GM12892 (cell line): Measurements from ENCODE around the gene PLAAT4. TPM values are rescaled to one million over a fixed set of nuclear protein-coding genes. Genes with fewer than 3 reads are reported as not detected.

ENCODE experiments used
- DNase-seq: peaks from one replicate; pipeline ENCODE4 v3.0.0; 2011; ENCODE audit not compliant: insufficient read length
- FAIRE-seq: peaks from 2 replicates; lab custom pipeline; 2011; peaks lifted over from hg19 to GRCh38; lab: Jason Lieb, UNC
- POLR2A ChIP-seq: IDR thresholded peaks from 2 replicates; pipeline ENCODE4 v1.6.1; 2011; ENCODE audit warnings: low read depth, low read length, control low read depth
- POLR2AphosphoS5 ChIP-seq: IDR thresholded peaks from 2 replicates; pipeline ENCODE4 v1.6.1; 2011; ENCODE audit warnings: low read depth, low read length, control low read depth
- TAF1 ChIP-seq: IDR thresholded peaks from 2 replicates; pipeline ENCODE4 v1.6.1; 2011; ENCODE audit warnings: low read depth, mild to moderate bottlenecking, control low read depth, low read length, borderline replicate concordance
- polyA plus RNA-seq: library from polyadenylated mRNA; unstranded; fragments of >200 nt; gene quantifications from one replicate; pipeline ENCODE4 v1.2.1, GENCODE V29; 2012; ENCODE audit warnings: missing spikeins, inconsistent platforms; ENCODE audit not compliant: missing spikeins

The PLAAT4 gene
- polyA plus RNA-seq: 28.0 TPM

GRCh38 chr11:63536669-63537292 is at the start of gene PLAAT4:
TSS of gene PLAAT4 (plus strand) at chr11:63536808. CDS start at chr11:63536869, 61 bp downstream.
- TF ChIP-seq POLR2AphosphoS5 (no peak), POLR2A (no peak), TAF1 (no peak)
- peak; percentile 46 for DNase-seq
- peak; percentile 96 for FAIRE-seq

GRCh38 chr11:63488789-63489188 is 47.8 kb upstream of the PLAAT4 start:
- FAIRE-seq: no peak
- no peak for DNase-seq
- TF ChIP-seq TAF1 (no peak), POLR2A (no peak), POLR2AphosphoS5 (no peak)

GRCh38 chr11:63489879-63490278 is 46.7 kb upstream of the PLAAT4 start:
- DNase-seq: no peak
- no peak for FAIRE-seq
- TF ChIP-seq POLR2A (no peak), TAF1 (no peak), POLR2AphosphoS5 (no peak)

- no peak for FAIRE-seq
- DNase-seq: no peak
- TF ChIP-seq POLR2A (no peak), TAF1 (no peak)
Measured at GRCh38 chr11:63490551-63491239, 45.9 kb upstream of the PLAAT4 start, which contains the start of gene PLAAT5. TSS of gene PLAAT5 (minus strand) at chr11:63491167. CDS start at chr11:63491034, 133 bp downstream.

GRCh38 chr11:63491240-63491587 is 45.4 kb upstream of the PLAAT4 start:
- TF ChIP-seq POLR2AphosphoS5 (no peak), TAF1 (no peak), POLR2A (no peak)
- no peak for FAIRE-seq
- DNase-seq: no peak

GRCh38 chr11:63491636-63492372 is 44.8 kb upstream of the PLAAT4 start:
- no peak for DNase-seq
- TF ChIP-seq POLR2AphosphoS5 (no peak), POLR2A (no peak), TAF1 (no peak)
- FAIRE-seq: no peak

- DNase-seq: no peak
- no peak for FAIRE-seq
- TF ChIP-seq TAF1 (no peak), POLR2A (no peak), POLR2AphosphoS5 (no peak)
Measured at GRCh38 chr11:63492441-63492840, 44.2 kb upstream of the PLAAT4 start.

GRCh38 chr11:63493127-63493526 is 43.5 kb upstream of the PLAAT4 start:
- TF ChIP-seq POLR2A (no peak), POLR2AphosphoS5 (no peak), TAF1 (no peak)
- FAIRE-seq (no peak), DNase-seq (no peak)

GRCh38 chr11:63494975-63495374 is 41.6 kb upstream of the PLAAT4 start:
- FAIRE-seq (no peak), DNase-seq (no peak)
- TF ChIP-seq POLR2A (no peak), TAF1 (no peak), POLR2AphosphoS5 (no peak)

- no peak for DNase-seq
- TF ChIP-seq TAF1 (no peak), POLR2AphosphoS5 (no peak), POLR2A (no peak)
- no peak for FAIRE-seq
Measured at GRCh38 chr11:63499874-63500273, 36.7 kb upstream of the PLAAT4 start.

GRCh38 chr11:63501236-63501635 is 35.4 kb upstream of the PLAAT4 start:
- no peak for DNase-seq
- FAIRE-seq: no peak
- TF ChIP-seq POLR2AphosphoS5: no peak

- DNase-seq: no peak
- FAIRE-seq: no peak
- no peak for TF ChIP-seq POLR2AphosphoS5
- TF ChIP-seq TAF1: no peak
Measured at GRCh38 chr11:63502252-63502820, 34.3 kb upstream of the PLAAT4 start.
